ENCODE data around the gene GSTP1. TPM values are rescaled to one million over a fixed set of nuclear protein-coding genes. Genes with fewer than 3 reads are reported as not detected.
"Not testable (repeated sequence)": the region's sequence is repeated elsewhere in the genome, so short reads cannot be mapped to it uniquely, and the experiment has no call there.

The GSTP1 gene
- total RNA-seq, 4 donors from 2014 or later: 410 to 885 (median 651) TPM

DNA sequence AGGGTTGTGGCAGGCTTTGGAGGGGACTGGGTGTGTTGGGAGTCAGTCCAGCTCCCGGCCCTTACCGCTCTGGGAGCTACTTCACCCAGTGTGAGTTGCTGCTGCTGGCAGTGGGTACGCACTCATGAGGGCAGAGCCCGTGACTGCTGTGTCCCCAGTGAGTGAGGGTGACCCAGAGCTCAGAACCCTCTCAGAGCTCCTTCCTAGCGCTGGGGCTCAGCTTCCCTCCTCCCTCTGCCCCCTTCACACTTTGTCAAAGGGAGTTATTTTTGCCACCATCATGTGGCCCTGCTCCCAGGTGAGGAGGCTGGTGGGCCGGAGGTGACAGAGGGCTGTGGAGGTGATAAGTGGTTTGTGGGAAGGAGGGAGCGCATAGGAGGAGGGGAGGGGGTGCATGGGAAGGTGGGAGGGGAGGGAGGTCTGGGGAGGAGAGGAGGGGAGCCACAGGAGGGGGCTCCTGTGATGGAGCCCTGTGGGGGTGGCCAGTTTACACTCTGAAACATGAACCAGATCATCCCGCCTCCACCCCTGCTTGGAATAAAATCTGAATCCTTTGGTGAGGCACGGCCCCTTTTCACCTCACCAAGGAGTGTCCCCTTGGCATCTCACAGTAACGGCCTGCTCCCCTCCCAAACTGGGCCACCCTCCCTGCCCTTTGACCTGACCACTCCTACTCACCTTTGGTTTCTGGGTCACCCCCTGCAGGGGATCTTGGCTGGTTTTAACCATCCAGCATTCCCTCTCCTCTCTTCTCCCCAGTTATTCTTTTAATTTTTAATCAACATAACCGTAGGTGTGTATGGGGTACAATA, 33.0 kb downstream of the GSTP1 start:
- no peak for TF ChIP-seq POLR2A (IDR thresholded peaks at IDR 0.05)
- TF ChIP-seq, protein P1, sequence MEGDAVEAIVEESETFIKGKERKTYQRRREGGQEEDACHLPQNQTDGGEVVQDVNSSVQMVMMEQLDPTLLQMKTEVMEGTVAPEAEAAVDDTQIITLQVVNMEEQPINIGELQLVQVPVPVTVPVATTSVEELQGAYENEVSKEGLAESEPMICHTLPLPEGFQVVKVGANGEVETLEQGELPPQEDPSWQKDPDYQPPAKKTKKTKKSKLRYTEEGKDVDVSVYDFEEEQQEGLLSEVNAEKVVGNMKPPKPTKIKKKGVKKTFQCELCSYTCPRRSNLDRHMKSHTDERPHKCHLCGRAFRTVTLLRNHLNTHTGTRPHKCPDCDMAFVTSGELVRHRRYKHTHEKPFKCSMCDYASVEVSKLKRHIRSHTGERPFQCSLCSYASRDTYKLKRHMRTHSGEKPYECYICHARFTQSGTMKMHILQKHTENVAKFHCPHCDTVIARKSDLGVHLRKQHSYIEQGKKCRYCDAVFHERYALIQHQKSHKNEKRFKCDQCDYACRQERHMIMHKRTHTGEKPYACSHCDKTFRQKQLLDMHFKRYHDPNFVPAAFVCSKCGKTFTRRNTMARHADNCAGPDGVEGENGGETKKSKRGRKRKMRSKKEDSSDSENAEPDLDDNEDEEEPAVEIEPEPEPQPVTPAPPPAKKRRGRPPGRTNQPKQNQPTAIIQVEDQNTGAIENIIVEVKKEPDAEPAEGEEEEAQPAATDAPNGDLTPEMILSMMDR (IDR thresholded peaks at IDR 0.05): no peak
- intact Hi-C loops (cut with DNase I; ENCODE audit: low total_unique reads): no loop called here
- no peaks in the 10 kb centered on the region for H3K36me3 ChIP-seq

DNA sequence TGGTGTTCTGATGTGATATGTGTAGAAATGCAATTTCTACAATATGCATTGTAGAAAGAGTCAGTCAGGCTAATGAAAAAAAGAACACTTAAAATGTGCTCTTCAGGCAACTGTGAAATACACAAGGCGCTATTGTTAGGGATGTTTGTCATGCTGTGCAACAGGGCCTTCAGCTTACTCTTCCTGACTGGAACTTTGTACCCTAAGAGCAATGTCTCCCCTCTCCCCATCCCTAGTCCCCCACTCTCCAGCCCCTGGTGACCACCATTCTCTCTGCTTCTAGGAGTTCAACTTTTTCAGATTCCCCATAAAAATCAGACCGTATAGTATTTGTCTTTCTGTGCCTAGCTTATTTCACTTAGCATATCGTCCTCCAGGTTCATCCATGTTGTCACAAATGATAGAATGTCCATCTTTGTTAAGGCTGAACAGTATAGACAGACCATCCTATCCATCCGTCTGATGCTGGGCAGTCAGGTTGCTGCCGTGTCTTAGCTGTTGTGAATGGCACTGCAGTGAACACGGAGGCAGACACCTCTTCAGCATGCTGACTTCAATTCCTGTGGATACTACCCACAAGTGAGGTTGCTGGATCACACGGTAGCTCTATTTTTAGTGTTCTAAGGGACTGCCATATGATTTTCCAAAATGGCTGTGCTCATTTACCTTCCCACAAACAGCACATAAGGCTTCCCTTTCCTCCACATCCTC, 33.8 kb downstream of the GSTP1 start:
- Histone ChIP-seq H3K27me3 (no peaks in the 10 kb centered on the region), H3K4me1 (no peaks in the 10 kb centered on the region), H3K4me3 (no peak overlapping the region), H3K36me3 (no peaks in the 10 kb centered on the region), H3K27ac (no peak overlapping the region), H3K9me3 (no peaks in the 10 kb centered on the region)
- DNase-seq: no peak
- TF ChIP-seq POLR2A (IDR thresholded peaks at IDR 0.05): no peak
- TF ChIP-seq, protein P1 (IDR thresholded peaks at IDR 0.05): no peak
- intact Hi-C loops (cut with DNase I; ENCODE audit: low total_unique reads): no loop called here

More for the DNA sequence above, 33.0 kb downstream of the GSTP1 start:
- H3K27me3 ChIP-seq: no peaks in the 10 kb centered on the region
- no peak for DNase-seq
- H3K9me3 ChIP-seq: no peaks in the 10 kb centered on the region
- no peak overlapping the region for H3K27ac ChIP-seq
- no peaks in the 10 kb centered on the region for H3K4me1 ChIP-seq
- H3K4me3 ChIP-seq: no peak overlapping the region

DNA sequence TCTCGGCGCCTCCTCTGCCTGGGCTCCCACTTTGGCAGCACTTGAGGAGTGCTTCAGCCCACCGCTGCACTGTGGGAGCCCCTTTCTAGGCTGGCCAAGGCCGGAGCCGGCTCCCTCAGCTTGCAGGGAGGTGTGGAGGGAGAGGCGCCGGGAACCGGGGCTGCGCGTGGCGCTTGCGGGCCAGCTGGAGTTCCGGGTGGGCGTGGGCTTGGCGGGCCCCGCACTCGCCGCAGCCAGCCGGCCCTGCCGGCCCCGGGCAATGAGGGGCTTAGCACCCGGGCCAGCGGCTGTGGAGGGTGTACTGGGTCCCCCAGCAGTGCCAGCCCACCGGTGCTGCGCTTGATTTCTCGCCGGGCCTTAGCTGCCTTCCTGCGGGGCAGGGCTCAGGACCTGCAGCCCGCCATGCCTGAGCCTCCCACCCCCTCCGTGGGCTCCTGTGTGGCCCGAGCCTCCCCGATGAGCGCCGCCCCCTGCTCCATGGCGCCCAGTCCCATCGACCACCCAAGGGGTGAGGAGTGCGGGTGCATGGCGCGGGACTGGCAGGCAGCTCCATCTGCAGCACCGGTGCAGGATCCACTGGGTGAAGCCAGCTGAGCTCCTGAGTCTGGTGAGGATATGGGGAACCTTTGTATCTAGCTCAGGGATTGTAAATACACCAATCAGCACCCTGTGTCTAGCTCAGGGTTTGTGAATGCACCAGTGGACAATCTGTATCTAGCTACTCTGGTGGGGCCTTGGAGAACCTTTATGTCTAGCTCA, 35.5 kb downstream of the GSTP1 start:
- intact Hi-C loops (cut with DNase I; ENCODE audit: low total_unique reads); DNase-seq; H3K4me3 ChIP-seq; H3K27me3 ChIP-seq; H3K27ac ChIP-seq; H3K4me1 ChIP-seq; H3K36me3 ChIP-seq; H3K9me3 ChIP-seq: not testable (repeated sequence)

DNA sequence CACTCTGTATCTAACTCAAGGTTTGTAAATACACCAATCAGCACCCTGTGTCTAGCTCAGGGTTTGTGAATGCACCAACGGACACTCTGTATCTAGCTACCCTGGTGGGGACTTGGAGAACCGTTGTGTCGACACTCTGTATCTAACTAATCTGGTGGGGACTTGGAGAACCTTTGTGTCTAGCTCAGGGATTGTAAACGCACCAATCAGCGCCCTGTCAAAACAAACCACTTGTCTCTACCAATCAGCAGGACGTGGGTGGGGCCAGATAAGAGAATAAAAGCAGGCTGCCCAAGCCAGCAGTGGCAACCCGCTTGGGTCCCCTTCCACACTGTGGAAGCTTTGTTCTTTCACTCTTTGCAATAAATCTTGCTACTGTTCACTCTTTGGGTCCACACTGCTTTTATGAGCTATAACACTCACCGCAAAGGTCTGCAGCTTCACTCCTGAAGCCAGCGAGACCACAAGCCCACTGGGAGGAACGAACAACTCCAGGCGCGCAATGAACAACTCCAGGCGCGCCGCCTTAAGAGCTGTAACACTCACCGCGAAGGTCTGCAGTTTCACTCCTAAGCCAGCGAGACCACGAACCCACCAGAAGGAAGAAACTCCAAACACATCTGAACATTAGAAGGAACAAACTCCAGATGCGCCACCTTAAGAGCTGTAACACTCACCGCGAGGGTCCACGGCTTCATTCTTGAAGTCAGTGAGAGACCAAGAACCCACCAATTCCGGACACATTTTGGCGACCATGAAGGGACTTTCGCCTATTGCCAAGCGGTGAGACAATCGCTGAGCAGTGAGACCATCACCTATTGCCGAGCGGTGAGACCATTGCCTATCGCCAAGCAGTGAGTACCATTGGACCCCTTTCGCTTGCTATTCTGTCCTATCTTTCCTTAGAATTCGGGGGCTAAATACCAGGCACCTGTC, 36.3 kb downstream of the GSTP1 start:
- H3K4me3 ChIP-seq; DNase-seq; H3K9me3 ChIP-seq; H3K4me1 ChIP-seq; H3K27me3 ChIP-seq; H3K27ac ChIP-seq; intact Hi-C loops (cut with DNase I; ENCODE audit: low total_unique reads); H3K36me3 ChIP-seq: not testable (repeated sequence)

DNA sequence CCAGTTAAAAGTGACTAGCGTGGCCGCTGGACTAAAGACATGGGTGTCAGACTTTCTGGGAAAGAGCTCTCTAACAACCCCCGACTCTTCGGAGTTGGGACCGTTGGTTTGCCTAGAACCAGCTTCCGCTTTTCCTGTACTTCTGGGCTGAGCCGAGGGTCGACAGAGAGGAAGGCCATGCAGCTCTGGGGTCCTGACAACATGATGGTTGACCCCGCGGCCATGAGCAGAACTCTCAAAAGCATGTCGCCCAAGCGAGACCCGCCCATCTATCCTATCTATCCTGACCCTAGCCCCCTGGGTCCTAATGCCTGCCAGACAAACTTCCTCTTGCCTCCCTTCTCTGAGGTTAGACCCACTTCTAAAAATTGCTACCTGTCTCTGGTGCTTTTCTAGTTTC, 37.0 kb downstream of the GSTP1 start:
- H3K4me3 ChIP-seq; H3K9me3 ChIP-seq; H3K4me1 ChIP-seq; DNase-seq; H3K27ac ChIP-seq; H3K36me3 ChIP-seq; intact Hi-C loops (cut with DNase I; ENCODE audit: low total_unique reads); H3K27me3 ChIP-seq: not testable (repeated sequence)

DNA sequence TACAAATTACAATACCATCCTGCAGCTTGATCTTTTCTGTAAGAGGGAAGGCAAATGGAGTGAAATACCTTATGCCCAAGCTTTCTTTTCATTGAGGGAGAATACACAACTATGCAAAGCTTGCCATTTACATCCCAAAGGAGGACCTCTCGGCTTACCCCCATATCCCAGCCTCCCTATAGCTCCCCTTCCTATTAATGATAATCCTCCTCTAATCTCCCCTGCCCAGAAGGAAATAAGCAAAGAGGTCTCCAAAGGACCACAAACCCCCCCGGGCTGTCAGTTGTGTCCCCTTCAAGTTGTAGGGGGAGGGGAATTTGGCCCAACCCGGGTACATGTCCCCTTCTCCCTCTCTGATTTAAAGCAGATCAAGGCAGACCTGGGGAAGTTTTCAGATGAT, 38.3 kb downstream of the GSTP1 start:
- H3K27me3 ChIP-seq; intact Hi-C loops (cut with DNase I; ENCODE audit: low total_unique reads); H3K36me3 ChIP-seq; H3K4me1 ChIP-seq; H3K27ac ChIP-seq; H3K9me3 ChIP-seq; H3K4me3 ChIP-seq; DNase-seq: not testable (repeated sequence)

DNA sequence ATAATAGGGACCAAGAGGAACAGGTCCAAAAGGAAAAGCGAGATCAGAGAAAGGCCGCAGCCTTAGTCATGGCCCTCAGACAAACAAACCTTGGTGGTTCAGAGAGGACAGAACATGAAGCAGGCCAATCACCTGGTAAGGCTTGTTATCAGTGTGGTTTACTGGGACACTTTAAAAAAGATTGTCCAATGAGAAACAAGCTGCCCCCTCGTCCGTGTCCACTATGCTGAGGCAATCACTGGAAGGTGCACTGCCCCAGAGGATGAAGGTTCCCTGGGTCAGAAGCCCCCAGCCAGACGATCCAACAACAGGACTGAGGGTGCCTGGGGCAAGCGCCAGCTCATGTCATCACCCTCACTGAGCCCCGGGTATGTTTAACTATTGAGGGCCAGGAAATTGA, 39.3 kb downstream of the GSTP1 start:
- H3K4me3 ChIP-seq; H3K27me3 ChIP-seq; H3K9me3 ChIP-seq; H3K4me1 ChIP-seq; H3K27ac ChIP-seq; DNase-seq; H3K36me3 ChIP-seq; intact Hi-C loops (cut with DNase I; ENCODE audit: low total_unique reads): not testable (repeated sequence)

DNA sequence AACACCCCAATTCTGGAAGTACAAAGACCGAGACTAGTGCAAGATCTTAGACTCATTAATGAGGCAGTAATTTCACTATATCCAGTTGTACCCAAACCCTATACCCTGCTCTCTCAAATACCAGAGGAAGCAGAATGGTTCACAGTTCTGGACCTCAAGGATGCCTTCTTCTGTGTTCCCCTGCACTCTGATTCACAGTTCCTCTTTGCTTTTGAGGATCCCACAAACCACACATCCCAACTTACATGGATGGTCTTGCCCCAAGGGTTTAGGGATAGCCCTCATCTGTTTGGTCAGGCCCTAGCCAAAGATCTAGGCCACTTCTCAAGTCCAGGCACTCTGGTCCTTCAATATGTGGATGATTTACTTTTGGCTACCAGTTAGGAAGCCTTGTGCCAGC, 40.2 kb downstream of the GSTP1 start:
- DNase-seq; H3K27ac ChIP-seq; H3K4me3 ChIP-seq; H3K36me3 ChIP-seq; H3K9me3 ChIP-seq; H3K27me3 ChIP-seq; intact Hi-C loops (cut with DNase I; ENCODE audit: low total_unique reads); H3K4me1 ChIP-seq: not testable (repeated sequence)

DNA sequence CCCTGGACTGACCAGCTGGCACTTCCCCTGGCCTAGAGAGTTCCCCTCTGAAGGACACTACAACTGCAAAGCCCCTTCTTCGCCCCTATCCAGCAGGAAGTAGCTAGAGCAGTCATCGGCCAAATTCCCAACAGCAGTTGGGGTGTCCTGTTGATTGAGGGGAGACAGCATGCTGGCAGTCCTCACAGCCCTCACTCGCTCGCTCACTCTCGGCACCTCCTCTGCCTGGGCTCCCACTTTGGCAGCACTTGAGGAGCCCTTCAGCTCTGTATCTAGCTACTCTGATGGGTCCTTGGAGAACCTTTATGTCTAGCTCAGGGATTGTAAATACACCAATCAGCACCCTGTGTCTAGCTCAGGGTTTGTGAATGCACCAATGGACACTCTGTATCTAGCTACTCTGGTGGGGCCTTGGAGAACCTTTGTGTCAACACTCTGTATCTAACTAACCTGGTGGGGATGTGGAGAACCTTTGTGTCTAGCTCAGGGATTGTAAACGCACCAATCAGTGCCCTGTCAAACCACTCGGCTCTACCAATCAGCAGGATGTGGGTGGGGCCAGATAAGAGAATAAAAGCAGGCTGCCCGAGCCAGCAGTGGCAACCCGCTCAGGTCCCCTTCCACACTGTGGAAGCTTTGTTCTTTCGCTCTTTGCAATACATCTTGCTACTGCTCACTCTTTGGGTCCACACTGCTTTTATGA, 42.7 kb downstream of the GSTP1 start:
- H3K27me3 ChIP-seq; H3K9me3 ChIP-seq; H3K4me3 ChIP-seq; H3K27ac ChIP-seq; intact Hi-C loops (cut with DNase I; ENCODE audit: low total_unique reads); H3K36me3 ChIP-seq; H3K4me1 ChIP-seq; DNase-seq: not testable (repeated sequence)

Data from uterus (tissue), 4 donors.